ENCODE measurements around the gene BRF1. TPM values are rescaled to one million over a fixed set of nuclear protein-coding genes. Genes with fewer than 3 reads are reported as not detected.
A peak's percentile ranks its signal among the peaks of the same experiment; 100 is the strongest.

The BRF1 gene
- total and polyA plus RNA-seq, 2 donors, result 14.7 to 29.8 TPM

DNA sequence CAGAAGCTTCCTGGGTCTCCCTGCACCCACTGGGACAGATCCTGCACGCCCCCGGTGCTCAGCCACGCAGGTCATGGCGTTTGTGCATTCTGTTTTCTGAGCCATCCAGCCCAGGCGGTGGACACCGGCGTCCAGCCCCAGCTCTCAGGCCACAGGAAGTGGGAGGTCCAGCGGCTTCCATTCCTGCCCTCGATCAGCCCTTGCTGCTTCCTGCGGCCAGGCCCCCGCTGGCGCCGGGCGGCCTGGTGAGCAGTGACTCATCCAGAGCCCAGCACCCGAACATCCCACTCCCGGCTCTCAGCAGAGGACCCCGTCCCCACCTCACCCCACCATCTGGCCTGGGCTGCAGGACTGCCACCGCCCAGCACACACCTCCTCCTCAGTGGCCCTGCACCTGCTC is 101.7 kb downstream of the BRF1 start:
- 56% methylated on average over 18 of the region's 18 CpGs for WGBS
- no peak overlapping the region for H3K27ac ChIP-seq (ENCODE audit: low read depth in 1 of 2, low read length in 1 of 2)
- no peak overlapping the region for H3K4me3 ChIP-seq (ENCODE audit: low read length in 2 of 2)
- peaks cover 0 to 38% of the 10 kb centered on the region in 2 donors for H3K4me1 ChIP-seq (ENCODE audit: control insufficient read depth in 2 of 2, insufficient read depth in 2 of 2, low read length in 2 of 2)
- no peaks in the 10 kb centered on the region for H3K36me3 ChIP-seq (ENCODE audit: control insufficient read depth in 2 of 2, insufficient read depth in 2 of 2, low read length in 1 of 2)
- peaks cover 60 to 98% of the 10 kb centered on the region in 2 donors for H3K27me3 ChIP-seq (ENCODE audit: control insufficient read depth in 2 of 2, insufficient read depth in 1 of 2, low read length in 1 of 2)
- H3K9me3 ChIP-seq (ENCODE audit: control insufficient read depth in 2 of 2, insufficient read depth in 1 of 2, low read length in 1 of 2), result no peaks in the 10 kb centered on the region
- no peak for DNase-seq (ENCODE audit: low read depth in 6 of 9, low spot score in 9 of 9)

DNA sequence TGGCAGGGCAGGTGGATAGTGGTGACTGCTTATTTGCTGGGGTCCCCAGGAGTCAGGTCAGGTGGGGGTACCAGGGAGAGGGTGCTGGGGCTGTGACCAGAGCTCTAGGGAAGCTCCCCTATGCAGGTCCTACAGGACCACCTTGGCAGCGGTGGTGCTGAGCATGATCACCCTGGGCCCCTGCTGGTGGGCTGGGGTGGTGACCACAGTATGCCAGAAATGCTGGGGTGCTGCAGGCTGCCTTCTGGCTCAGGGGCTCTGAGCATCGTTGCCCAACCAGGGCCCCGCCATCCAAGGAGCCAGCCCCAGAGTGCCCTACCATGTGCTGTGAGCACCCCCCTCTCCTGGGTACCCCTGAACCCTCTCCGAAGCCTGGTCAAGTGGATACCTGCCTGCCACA is 102.2 kb downstream of the BRF1 start:
- Histone ChIP-seq H3K27ac (ENCODE audit: low read depth in 1 of 2, low read length in 1 of 2) (no peak overlapping the region), H3K36me3 (ENCODE audit: control insufficient read depth in 2 of 2, insufficient read depth in 2 of 2, low read length in 1 of 2) (no peaks in the 10 kb centered on the region), H3K27me3 (ENCODE audit: control insufficient read depth in 2 of 2, insufficient read depth in 1 of 2, low read length in 1 of 2) (peaks cover 63 to 99% of the 10 kb centered on the region in 2 donors), H3K4me1 (ENCODE audit: control insufficient read depth in 2 of 2, insufficient read depth in 2 of 2, low read length in 2 of 2) (peaks cover 0 to 43% of the 10 kb centered on the region in 2 donors), H3K4me3 (ENCODE audit: low read length in 2 of 2) (no peak overlapping the region), H3K9me3 (ENCODE audit: control insufficient read depth in 2 of 2, insufficient read depth in 1 of 2, low read length in 1 of 2) (no peaks in the 10 kb centered on the region)
- 89% methylated on average over 4 of the region's 4 CpGs for WGBS
- no peak for DNase-seq (ENCODE audit: low read depth in 6 of 9, low spot score in 9 of 9)

DNA sequence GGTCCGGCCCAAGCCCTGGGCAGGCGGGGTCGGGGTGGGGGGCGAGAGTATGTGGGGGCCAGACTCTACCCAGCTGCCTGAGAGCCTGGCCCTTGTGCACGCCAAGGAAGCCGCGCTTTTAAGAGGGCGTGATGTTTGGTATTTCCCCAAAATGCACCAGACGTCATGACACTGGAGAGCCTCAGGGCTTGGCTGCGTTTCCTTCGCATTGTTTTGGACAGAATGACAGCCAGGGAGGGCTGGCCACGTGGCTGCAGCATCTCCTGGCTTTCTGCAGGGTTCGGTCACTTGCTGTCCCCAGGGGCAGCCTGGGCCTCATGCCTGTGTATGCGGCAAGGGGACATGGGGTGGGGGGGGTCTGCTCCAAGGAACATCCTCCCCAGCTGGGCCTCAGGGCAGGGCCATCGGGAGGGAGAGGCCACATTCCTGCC is 103.6 kb downstream of the BRF1 start:
- H3K27ac ChIP-seq (ENCODE audit: low read depth in 1 of 2, low read length in 1 of 2), result no peak overlapping the region
- peaks cover 60 to 96% of the 10 kb centered on the region in 2 donors for H3K27me3 ChIP-seq (ENCODE audit: control insufficient read depth in 2 of 2, insufficient read depth in 1 of 2, low read length in 1 of 2)
- H3K4me3 ChIP-seq (ENCODE audit: low read length in 2 of 2), result no peak overlapping the region
- WGBS, result 6% methylated on average over 15 of the region's 15 CpGs
- H3K4me1 ChIP-seq (ENCODE audit: control insufficient read depth in 2 of 2, insufficient read depth in 2 of 2, low read length in 2 of 2), result peaks cover 0 to 50% of the 10 kb centered on the region in 2 donors
- no peaks in the 10 kb centered on the region for H3K36me3 ChIP-seq (ENCODE audit: control insufficient read depth in 2 of 2, insufficient read depth in 2 of 2, low read length in 1 of 2)
- DNase-seq (ENCODE audit: low read depth in 6 of 9, low spot score in 9 of 9), result peak in 1 of 9 donors; percentile 40
- no peaks in the 10 kb centered on the region for H3K9me3 ChIP-seq (ENCODE audit: control insufficient read depth in 2 of 2, insufficient read depth in 1 of 2, low read length in 1 of 2)

DNA sequence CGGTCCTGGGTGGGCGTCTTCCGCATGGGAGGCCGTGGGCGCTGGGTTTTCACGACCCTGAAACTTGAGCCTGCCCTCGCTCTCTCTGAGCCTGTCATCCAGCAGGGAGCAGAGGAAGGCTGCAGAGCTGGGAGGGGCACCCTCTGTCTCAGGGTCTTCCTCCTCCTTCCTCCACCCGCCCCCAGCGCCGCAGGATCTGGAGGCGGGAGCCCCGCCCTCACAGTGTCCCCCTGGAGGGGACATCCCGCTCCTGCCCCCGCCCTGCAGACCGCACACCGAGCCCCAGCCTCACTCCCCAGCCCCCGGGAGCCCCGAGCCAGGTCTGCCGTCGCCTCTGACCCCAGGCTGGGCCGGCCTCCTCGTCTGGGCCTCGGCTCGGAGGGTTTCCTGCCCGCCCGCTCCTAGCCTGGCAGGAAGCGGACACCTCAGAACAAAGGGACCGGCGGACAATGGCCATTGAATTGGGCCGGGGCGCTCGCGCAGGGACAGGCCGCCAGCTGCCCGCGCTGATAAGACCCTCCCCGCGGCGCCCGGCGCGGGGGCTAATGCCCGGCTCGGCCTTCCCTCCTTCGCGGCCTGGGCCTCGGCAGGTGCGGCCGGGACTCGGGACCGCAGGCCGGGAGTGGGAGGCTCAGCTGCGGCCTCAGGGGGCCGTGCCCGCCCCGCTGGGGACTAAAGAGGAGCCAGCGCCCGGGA is 104.4 kb downstream of the BRF1 start:
- WGBS, result 2% methylated on average over 58 of the region's 58 CpGs
- Histone ChIP-seq H3K27me3 (ENCODE audit: control insufficient read depth in 2 of 2, insufficient read depth in 1 of 2, low read length in 1 of 2) (peaks cover 52 to 91% of the 10 kb centered on the region in 2 donors), H3K4me1 (ENCODE audit: control insufficient read depth in 2 of 2, insufficient read depth in 2 of 2, low read length in 2 of 2) (peaks cover 0 to 42% of the 10 kb centered on the region in 2 donors), H3K4me3 (ENCODE audit: low read length in 2 of 2) (no peak overlapping the region), H3K27ac (ENCODE audit: low read depth in 1 of 2, low read length in 1 of 2) (no peak overlapping the region), H3K36me3 (ENCODE audit: control insufficient read depth in 2 of 2, insufficient read depth in 2 of 2, low read length in 1 of 2) (no peaks in the 10 kb centered on the region), H3K9me3 (ENCODE audit: control insufficient read depth in 2 of 2, insufficient read depth in 1 of 2, low read length in 1 of 2) (no peaks in the 10 kb centered on the region)
- no peak for DNase-seq (ENCODE audit: low read depth in 6 of 9, low spot score in 9 of 9)

DNA sequence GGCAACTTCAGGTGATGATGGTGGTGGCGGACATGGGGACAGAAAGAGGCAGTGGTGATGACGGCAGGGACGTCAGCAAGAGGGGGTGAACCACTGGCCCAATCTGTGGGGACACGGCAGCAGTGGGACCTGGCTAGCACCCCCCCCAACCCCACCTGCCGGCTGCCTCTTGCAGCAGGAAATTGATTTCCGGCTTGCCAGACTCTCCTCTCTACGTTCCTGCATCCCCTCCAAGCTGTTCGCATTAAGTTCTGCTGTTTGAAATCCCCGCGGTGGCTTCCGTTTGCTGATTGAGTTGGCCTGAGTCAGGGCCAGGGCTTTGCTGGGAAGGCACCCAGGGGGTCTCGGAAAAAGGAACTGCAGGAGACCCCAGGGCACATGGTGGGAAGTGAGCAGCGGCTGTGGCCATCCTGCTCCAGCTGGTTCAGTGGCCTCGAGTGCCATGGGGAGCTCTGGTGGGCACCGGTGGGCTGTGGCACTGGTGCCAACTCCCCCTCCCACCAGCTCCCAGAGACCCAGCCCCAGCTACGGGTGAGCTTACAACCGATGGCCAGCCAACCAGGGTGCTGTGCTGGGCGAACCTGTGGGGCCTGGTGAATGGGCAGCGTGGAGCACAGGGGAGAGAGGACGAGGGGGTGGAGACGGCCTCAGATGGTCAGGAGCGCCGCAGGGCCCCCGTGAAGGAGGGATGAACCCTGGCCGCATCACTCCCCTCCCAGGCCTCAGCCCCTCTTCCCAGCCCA is 105.1 kb downstream of the BRF1 start:
- H3K4me3 ChIP-seq (ENCODE audit: low read length in 2 of 2), result no peak overlapping the region
- H3K4me1 ChIP-seq (ENCODE audit: control insufficient read depth in 2 of 2, insufficient read depth in 2 of 2, low read length in 2 of 2), result peaks cover 0 to 39% of the 10 kb centered on the region in 2 donors
- DNase-seq (ENCODE audit: low read depth in 6 of 9, low spot score in 9 of 9), result peak in 2 of 9 donors; percentile 35 to 47
- H3K27ac ChIP-seq (ENCODE audit: low read depth in 1 of 2, low read length in 1 of 2), result no peak overlapping the region
- no peaks in the 10 kb centered on the region for H3K9me3 ChIP-seq (ENCODE audit: control insufficient read depth in 2 of 2, insufficient read depth in 1 of 2, low read length in 1 of 2)
- peaks cover 50 to 88% of the 10 kb centered on the region in 2 donors for H3K27me3 ChIP-seq (ENCODE audit: control insufficient read depth in 2 of 2, insufficient read depth in 1 of 2, low read length in 1 of 2)
- 19% methylated on average over 25 of the region's 25 CpGs for WGBS
- no peaks in the 10 kb centered on the region for H3K36me3 ChIP-seq (ENCODE audit: control insufficient read depth in 2 of 2, insufficient read depth in 2 of 2, low read length in 1 of 2)

DNA sequence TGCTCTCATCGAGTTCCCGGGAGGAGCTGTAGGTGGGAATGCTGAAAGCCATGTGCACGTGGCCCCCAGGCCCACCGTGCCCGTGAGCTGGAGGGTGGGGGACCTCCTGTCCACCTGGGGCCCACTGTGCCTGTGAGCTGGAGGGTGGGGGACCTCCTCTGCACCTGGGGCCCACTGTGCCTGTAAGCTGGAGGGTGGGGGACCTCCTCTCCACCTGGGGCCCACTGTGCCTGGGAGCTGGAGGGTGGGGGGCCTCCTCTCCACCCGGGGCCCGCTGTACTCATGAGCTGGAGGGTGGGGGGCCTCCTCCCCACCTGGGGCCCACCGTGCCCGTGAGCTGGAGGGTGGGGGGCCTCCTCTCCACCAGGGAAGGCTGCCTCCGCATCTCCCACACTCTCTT is 105.8 kb downstream of the BRF1 start:
- H3K9me3 ChIP-seq (ENCODE audit: control insufficient read depth in 2 of 2, insufficient read depth in 1 of 2, low read length in 1 of 2), result no peaks in the 10 kb centered on the region
- no peak for DNase-seq (ENCODE audit: low read depth in 6 of 9, low spot score in 9 of 9)
- peaks cover 47 to 82% of the 10 kb centered on the region in 2 donors for H3K27me3 ChIP-seq (ENCODE audit: control insufficient read depth in 2 of 2, insufficient read depth in 1 of 2, low read length in 1 of 2)
- 79% methylated on average over 10 of the region's 10 CpGs for WGBS
- no peak overlapping the region for H3K4me3 ChIP-seq (ENCODE audit: low read length in 2 of 2)
- H3K36me3 ChIP-seq (ENCODE audit: control insufficient read depth in 2 of 2, insufficient read depth in 2 of 2, low read length in 1 of 2), result no peaks in the 10 kb centered on the region
- no peak overlapping the region for H3K27ac ChIP-seq (ENCODE audit: low read depth in 1 of 2, low read length in 1 of 2)
- peaks cover 0 to 39% of the 10 kb centered on the region in 2 donors for H3K4me1 ChIP-seq (ENCODE audit: control insufficient read depth in 2 of 2, insufficient read depth in 2 of 2, low read length in 2 of 2)

DNA sequence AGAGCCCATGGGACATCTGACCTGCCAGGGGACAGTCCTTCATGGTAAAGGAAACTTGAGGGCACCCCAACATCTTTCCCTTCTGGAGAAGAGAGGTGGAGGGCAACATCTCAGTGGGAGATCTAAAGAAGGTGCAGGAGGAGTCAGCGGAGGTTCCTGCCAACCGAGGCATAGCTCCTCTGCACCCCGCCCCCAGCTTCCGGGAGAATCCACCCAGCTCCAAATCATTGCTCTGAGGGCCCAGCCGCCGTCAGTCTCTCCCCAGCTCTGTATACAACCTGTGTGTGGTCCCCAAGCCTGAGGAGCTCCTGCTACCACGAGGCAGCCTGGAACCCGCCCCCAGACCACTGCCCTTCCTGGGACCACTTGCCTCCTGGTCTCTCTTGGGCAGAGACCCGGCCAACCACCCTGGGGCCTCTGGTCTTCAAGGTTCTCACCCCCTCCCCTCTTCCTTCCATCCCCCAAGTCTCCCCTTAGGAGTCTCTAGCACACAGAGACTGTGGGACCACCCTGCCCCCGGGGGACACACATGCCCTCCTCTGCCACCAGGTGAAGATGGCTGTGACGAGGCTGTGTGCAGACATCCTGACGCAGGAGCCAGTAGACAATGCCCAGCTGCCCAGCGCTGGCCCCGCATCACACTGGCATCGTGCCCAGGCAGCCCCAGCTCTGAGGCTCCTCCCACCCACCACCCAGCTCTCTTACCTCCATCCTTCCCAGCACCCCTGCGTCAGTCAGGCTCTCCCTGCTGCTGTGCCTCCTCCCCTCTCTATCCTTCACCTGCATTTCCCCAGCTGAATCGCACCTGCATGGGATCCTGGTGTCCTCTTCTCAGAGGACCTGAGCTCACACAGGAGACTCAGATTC is 106.7 kb downstream of the BRF1 start:
- no peaks in the 10 kb centered on the region for H3K9me3 ChIP-seq (ENCODE audit: control insufficient read depth in 2 of 2, insufficient read depth in 1 of 2, low read length in 1 of 2)
- DNase-seq (ENCODE audit: low read depth in 6 of 9, low spot score in 9 of 9), result peak in 2 of 9 donors; percentile 35 to 54
- peaks cover 0 to 39% of the 10 kb centered on the region in 2 donors for H3K4me1 ChIP-seq (ENCODE audit: control insufficient read depth in 2 of 2, insufficient read depth in 2 of 2, low read length in 2 of 2)
- no peak overlapping the region for H3K4me3 ChIP-seq (ENCODE audit: low read length in 2 of 2)
- H3K27ac ChIP-seq (ENCODE audit: low read depth in 1 of 2, low read length in 1 of 2), result no peak overlapping the region
- H3K36me3 ChIP-seq (ENCODE audit: control insufficient read depth in 2 of 2, insufficient read depth in 2 of 2, low read length in 1 of 2), result no peaks in the 10 kb centered on the region
- 50% methylated on average over 17 of the region's 17 CpGs for WGBS
- peaks cover 42 to 75% of the 10 kb centered on the region in 2 donors for H3K27me3 ChIP-seq (ENCODE audit: control insufficient read depth in 2 of 2, insufficient read depth in 1 of 2, low read length in 1 of 2)

DNA sequence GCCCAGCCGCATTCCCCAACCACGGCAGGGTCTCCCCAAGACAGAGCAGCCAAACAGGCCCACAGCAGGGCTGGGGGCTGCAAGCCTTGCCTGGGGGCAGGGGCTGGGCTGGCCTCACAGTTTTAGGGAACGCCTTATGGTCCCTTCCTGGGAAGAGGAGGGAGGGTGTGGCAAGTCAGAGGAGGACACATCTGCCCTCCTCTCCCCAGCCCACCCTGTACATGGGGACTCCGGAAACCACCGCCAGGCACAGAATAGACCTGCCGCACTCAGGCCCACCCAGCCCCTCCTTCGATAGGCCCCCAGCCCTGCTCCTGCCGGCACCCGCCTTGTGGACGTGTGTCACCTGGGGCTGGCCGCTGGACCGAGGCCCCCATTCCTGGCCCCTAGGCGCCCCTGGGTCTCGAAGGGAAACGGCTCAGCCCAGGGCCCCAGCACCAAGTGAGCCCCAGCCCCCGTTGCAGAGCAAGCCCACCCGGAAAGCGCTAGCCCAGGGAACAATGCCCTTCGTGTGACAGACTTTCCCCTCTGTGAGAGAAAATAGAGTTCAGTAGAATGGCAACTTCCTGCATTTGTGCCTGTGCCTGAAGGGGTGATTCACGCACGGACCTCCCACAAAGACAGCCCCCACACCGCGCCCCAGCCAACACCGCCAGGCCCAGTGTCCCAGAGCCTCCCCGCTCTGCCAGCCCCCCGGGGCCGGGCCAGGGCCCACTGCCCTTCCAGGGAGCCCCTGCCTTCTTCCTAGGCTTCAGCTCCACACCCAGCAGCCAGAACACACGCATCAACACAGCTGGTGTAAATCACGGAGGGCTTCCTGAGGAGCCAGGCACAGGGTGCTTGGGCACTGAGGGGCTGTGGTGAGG is 107.7 kb downstream of the BRF1 start:
- peaks cover 0 to 39% of the 10 kb centered on the region in 2 donors for H3K4me1 ChIP-seq (ENCODE audit: control insufficient read depth in 2 of 2, insufficient read depth in 2 of 2, low read length in 2 of 2)
- H3K27ac ChIP-seq (ENCODE audit: low read depth in 1 of 2, low read length in 1 of 2), result no peak overlapping the region
- peaks cover 32 to 66% of the 10 kb centered on the region in 2 donors for H3K27me3 ChIP-seq (ENCODE audit: control insufficient read depth in 2 of 2, insufficient read depth in 1 of 2, low read length in 1 of 2)
- no peak for DNase-seq (ENCODE audit: low read depth in 6 of 9, low spot score in 9 of 9)
- H3K9me3 ChIP-seq (ENCODE audit: control insufficient read depth in 2 of 2, insufficient read depth in 1 of 2, low read length in 1 of 2), result peaks cover 0 to 10% of the 10 kb centered on the region in 2 donors
- H3K4me3 ChIP-seq (ENCODE audit: low read length in 2 of 2), result no peak overlapping the region
- H3K36me3 ChIP-seq (ENCODE audit: control insufficient read depth in 2 of 2, insufficient read depth in 2 of 2, low read length in 1 of 2), result no peaks in the 10 kb centered on the region
- 11% methylated on average over 29 of the region's 29 CpGs for WGBS

Data from thymus (tissue), 11 donors.